ENCODE data around the gene KRT12.
"Not testable (repeated sequence)": the region's sequence is repeated elsewhere in the genome, so short reads cannot be mapped to it uniquely, and the experiment has no call there.

Gene KRT12

GRCh38 chr17:40883626-40884334 lies 16.8 kb upstream of the KRT12 start:
- DNase-seq (ENCODE audit: low read depth) = no peak

- no peak for DNase-seq (ENCODE audit: low read depth)
Observed at GRCh38 chr17:40883031-40883430, 16.0 kb upstream of the KRT12 start.

- DNase-seq (ENCODE audit: low read depth) = no peak
Observed at GRCh38 chr17:40879026-40879425, 12.0 kb upstream of the KRT12 start.

GRCh38 chr17:40878044-40878443 lies 11.0 kb upstream of the KRT12 start:
- DNase-seq (ENCODE audit: low read depth) = no peak

- DNase-seq (ENCODE audit: low read depth) = no peak
Observed at GRCh38 chr17:40873801-40874200, 6.8 kb upstream of the KRT12 start.

- DNase-seq (ENCODE audit: low read depth) = no peak
Observed at GRCh38 chr17:40873255-40873654, 6.2 kb upstream of the KRT12 start.

- DNase-seq (ENCODE audit: low read depth) = no peak
Observed at GRCh38 chr17:40872416-40872815, 5.4 kb upstream of the KRT12 start.

- DNase-seq (ENCODE audit: low read depth) = no peak
Observed at GRCh38 chr17:40871316-40871715, 4.3 kb upstream of the KRT12 start.

GRCh38 chr17:40870136-40870535 lies 3.1 kb upstream of the KRT12 start:
- DNase-seq (ENCODE audit: low read depth) = no peak

- peak; percentile 36 for DNase-seq (ENCODE audit: low read depth)
Observed at GRCh38 chr17:40864661-40865390, 2.2 kb downstream of the KRT12 start.

- DNase-seq (ENCODE audit: low read depth) = no peak
Observed at GRCh38 chr17:40862985-40863733, 3.9 kb downstream of the KRT12 start.

- no peak for DNase-seq (ENCODE audit: low read depth)
Observed at GRCh38 chr17:40859536-40859935, 7.5 kb downstream of the KRT12 start.

- DNase-seq (ENCODE audit: low read depth) = not testable (repeated sequence)
Observed at GRCh38 chr17:40858667-40859066, 8.4 kb downstream of the KRT12 start.

- DNase-seq (ENCODE audit: low read depth) = peak; percentile 24
Observed at GRCh38 chr17:40857535-40857934, 9.5 kb downstream of the KRT12 start.

- peak; percentile 94 for DNase-seq (ENCODE audit: low read depth)
Observed at GRCh38 chr17:40854175-40854814, 12.7 kb downstream of the KRT12 start.

- no peak for DNase-seq (ENCODE audit: low read depth)
Observed at GRCh38 chr17:40852364-40852763, 14.7 kb downstream of the KRT12 start.

- DNase-seq (ENCODE audit: low read depth) = peak; percentile 85
Observed at GRCh38 chr17:40850293-40850972, 16.6 kb downstream of the KRT12 start.

GRCh38 chr17:40849723-40850122 lies 17.3 kb downstream of the KRT12 start:
- DNase-seq (ENCODE audit: low read depth) = no peak

- DNase-seq (ENCODE audit: low read depth) = no peak
Observed at GRCh38 chr17:40848583-40849235, 18.3 kb downstream of the KRT12 start.

GRCh38 chr17:40846515-40847144 lies 20.4 kb downstream of the KRT12 start:
- DNase-seq (ENCODE audit: low read depth) = peak; percentile 30

- DNase-seq (ENCODE audit: low read depth) = no peak
Observed at GRCh38 chr17:40844671-40845107, 22.3 kb downstream of the KRT12 start.

Measured in iris pigment epithelial cell (primary cell).